SK-N-SH (cell line): ENCODE results near the gene SHROOM3.

Experiments used
- GATA2 ChIP-seq: sonication (generic); formaldehyde crosslinking; IDR thresholded peaks from 2 replicates; pipeline ENCODE4 v1.5.0; 2020; ENCODE audit warnings: mild to moderate bottlenecking, missing genetic modification reagents
- RFX5 ChIP-seq: IDR thresholded peaks from 2 replicates; pipeline ENCODE4 v1.6.1; 2012; ENCODE audit warnings: mild to moderate bottlenecking, improper control_type of control experiment, low read length
- YY1 ChIP-seq: IDR thresholded peaks from 2 replicates; pipeline ENCODE4 v1.4.0; 2012; ENCODE audit warnings: low read depth, mild to moderate bottlenecking
- TF ChIP-seq, protein P1 (sequence below): fragments of 200-600 bp; sonication (generic); IDR thresholded peaks from 2 replicates; pipeline ENCODE4 v1.6.1; 2017; ENCODE audit warnings: antibody characterized with exemption, mild to moderate bottlenecking, moderate library complexity
- TF ChIP-seq, protein P2 (sequence below): fragments of 150-350 bp; IDR thresholded peaks from 2 replicates; pipeline ENCODE4 v1.6.1; 2016; ENCODE audit warnings: mild to moderate bottlenecking, low read depth, low read length
- TF ChIP-seq, protein P3 (sequence below): IDR thresholded peaks from 2 replicates; pipeline ENCODE4 v1.6.1; 2012; ENCODE audit warnings: mild to moderate bottlenecking, low read depth, low read length, moderate library complexity
- TF ChIP-seq, protein P4 (sequence below): IDR thresholded peaks from 2 replicates; pipeline ENCODE4; 2012

DNA sequence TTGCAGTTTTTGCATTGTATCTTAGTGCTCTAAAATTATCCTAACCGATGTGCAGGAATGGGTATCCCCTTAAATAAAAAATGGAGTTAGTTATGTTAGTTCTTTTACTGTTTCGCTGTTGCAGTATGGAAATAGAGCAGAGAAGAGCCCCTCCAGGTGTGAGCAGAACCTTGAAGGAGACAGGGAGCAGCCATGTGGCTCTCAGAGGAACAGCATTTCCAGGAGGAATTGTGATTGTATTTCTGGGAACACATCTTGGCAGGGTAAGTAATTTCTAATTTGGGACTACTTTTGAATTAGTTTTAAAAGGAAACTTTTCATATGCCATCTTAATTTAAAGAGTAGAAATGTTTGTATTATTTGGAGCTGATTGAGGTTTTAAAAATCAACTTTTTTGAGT is 8.8 kb upstream of the SHROOM3 start:
- TF ChIP-seq, protein P1, sequence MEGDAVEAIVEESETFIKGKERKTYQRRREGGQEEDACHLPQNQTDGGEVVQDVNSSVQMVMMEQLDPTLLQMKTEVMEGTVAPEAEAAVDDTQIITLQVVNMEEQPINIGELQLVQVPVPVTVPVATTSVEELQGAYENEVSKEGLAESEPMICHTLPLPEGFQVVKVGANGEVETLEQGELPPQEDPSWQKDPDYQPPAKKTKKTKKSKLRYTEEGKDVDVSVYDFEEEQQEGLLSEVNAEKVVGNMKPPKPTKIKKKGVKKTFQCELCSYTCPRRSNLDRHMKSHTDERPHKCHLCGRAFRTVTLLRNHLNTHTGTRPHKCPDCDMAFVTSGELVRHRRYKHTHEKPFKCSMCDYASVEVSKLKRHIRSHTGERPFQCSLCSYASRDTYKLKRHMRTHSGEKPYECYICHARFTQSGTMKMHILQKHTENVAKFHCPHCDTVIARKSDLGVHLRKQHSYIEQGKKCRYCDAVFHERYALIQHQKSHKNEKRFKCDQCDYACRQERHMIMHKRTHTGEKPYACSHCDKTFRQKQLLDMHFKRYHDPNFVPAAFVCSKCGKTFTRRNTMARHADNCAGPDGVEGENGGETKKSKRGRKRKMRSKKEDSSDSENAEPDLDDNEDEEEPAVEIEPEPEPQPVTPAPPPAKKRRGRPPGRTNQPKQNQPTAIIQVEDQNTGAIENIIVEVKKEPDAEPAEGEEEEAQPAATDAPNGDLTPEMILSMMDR, result no peak; the same call in 1 of the 2 replicates
- TF ChIP-seq, protein P2, sequence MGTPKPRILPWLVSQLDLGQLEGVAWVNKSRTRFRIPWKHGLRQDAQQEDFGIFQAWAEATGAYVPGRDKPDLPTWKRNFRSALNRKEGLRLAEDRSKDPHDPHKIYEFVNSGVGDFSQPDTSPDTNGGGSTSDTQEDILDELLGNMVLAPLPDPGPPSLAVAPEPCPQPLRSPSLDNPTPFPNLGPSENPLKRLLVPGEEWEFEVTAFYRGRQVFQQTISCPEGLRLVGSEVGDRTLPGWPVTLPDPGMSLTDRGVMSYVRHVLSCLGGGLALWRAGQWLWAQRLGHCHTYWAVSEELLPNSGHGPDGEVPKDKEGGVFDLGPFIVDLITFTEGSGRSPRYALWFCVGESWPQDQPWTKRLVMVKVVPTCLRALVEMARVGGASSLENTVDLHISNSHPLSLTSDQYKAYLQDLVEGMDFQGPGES, result no peak
- TF ChIP-seq, protein P3, sequence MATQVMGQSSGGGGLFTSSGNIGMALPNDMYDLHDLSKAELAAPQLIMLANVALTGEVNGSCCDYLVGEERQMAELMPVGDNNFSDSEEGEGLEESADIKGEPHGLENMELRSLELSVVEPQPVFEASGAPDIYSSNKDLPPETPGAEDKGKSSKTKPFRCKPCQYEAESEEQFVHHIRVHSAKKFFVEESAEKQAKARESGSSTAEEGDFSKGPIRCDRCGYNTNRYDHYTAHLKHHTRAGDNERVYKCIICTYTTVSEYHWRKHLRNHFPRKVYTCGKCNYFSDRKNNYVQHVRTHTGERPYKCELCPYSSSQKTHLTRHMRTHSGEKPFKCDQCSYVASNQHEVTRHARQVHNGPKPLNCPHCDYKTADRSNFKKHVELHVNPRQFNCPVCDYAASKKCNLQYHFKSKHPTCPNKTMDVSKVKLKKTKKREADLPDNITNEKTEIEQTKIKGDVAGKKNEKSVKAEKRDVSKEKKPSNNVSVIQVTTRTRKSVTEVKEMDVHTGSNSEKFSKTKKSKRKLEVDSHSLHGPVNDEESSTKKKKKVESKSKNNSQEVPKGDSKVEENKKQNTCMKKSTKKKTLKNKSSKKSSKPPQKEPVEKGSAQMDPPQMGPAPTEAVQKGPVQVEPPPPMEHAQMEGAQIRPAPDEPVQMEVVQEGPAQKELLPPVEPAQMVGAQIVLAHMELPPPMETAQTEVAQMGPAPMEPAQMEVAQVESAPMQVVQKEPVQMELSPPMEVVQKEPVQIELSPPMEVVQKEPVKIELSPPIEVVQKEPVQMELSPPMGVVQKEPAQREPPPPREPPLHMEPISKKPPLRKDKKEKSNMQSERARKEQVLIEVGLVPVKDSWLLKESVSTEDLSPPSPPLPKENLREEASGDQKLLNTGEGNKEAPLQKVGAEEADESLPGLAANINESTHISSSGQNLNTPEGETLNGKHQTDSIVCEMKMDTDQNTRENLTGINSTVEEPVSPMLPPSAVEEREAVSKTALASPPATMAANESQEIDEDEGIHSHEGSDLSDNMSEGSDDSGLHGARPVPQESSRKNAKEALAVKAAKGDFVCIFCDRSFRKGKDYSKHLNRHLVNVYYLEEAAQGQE, result no peak
- no peak for TF ChIP-seq RFX5
- TF ChIP-seq, protein P4, sequence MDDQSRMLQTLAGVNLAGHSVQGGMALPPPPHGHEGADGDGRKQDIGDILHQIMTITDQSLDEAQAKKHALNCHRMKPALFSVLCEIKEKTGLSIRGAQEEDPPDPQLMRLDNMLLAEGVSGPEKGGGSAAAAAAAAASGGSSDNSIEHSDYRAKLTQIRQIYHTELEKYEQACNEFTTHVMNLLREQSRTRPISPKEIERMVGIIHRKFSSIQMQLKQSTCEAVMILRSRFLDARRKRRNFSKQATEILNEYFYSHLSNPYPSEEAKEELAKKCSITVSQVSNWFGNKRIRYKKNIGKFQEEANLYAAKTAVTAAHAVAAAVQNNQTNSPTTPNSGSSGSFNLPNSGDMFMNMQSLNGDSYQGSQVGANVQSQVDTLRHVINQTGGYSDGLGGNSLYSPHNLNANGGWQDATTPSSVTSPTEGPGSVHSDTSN, result no peak
- TF ChIP-seq GATA2, result no peak
- TF ChIP-seq YY1, result no peak
